HepG2 (cell line): Measurements from ENCODE around the gene CHN2. TPM values are rescaled to one million over a fixed set of nuclear protein-coding genes. Genes with fewer than 3 reads are reported as not detected.

Experiments used
- ATAC-seq: fragments of 200-7000 bp; cut with Tn5 transposase; 3 replicates; pipeline ENCODE4 v1.9.1; 2020; ENCODE audit warnings: mild to moderate bottlenecking, moderate library complexity
- BruUV-seq: library from RNA; stranded (reverse); fragments of 400-500 nt; replicated peaks from 2 replicates; lab custom pipeline; 2021; lab: Mats Ljungman, UMichigan
- CTCF ChIA-PET: fragments of 300-600 bp; formaldehyde crosslinking; extraction: SDS; loops from one replicate; lab custom pipeline; 2021; ENCODE audit warnings: low total read pairs, inconsistent platforms, low intra/inter-chr PET ratio; lab: Yijun Ruan, JAX
- POLR2A ChIA-PET: fragments of 350-600 bp; sonication (Branson Sonifier 250); formaldehyde crosslinking; loops from one replicate; lab custom pipeline; 2020; ENCODE audit warnings: antibody characterized with exemption, inconsistent platforms; lab: Yijun Ruan, JAX
- DNase-seq: peaks from one replicate; pipeline ENCODE4 v3.0.0-alpha.2; 2015; ENCODE audit warnings: low spot score
- FAIRE-seq: peaks from 3 replicates; lab custom pipeline; 2011; peaks lifted over from hg19 to GRCh38; lab: Jason Lieb, UNC
- H2AFZ ChIP-seq: one replicate; pipeline ENCODE4 v1.6.1; 2011; ENCODE audit warnings: low read length, inconsistent platforms
- H3K27ac ChIP-seq: fragments of 300-600 bp; 3 replicates; pipeline ENCODE4 v1.8.0; 2011; ENCODE audit warnings: mixed run types, mild to moderate bottlenecking, mixed read lengths, low read length, inconsistent platforms; ENCODE audit not compliant: insufficient read depth; ENCODE audit errors: extremely low read length
- H3K27me3 ChIP-seq, 2 experiments: fragments of 200-600 bp in 1 of 2; 2 replicates in 1 of 2; 3 replicates in 1 of 2; pipeline versions ENCODE4 v1.6.0 to v1.8.0; 2011; ENCODE audit warnings: low read length in 2 of 2, mild to moderate bottlenecking in 2 of 2, moderate library complexity in 2 of 2, inconsistent platforms in 1 of 2; ENCODE audit not compliant: insufficient read depth in 2 of 2, control insufficient read depth in 1 of 2
- H3K36me3 ChIP-seq, 2 experiments: fragments of 200-600 bp in 1 of 2; replicated peaks in 1 of 2; 2 replicates in 1 of 2; 3 replicates in 1 of 2; pipeline versions ENCODE4 v1.5.1 to v1.8.0; 2011; ENCODE audit warnings: low read length in 2 of 2, inconsistent platforms in 1 of 2; ENCODE audit not compliant: insufficient read depth in 2 of 2, control insufficient read depth in 1 of 2
- H3K4me1 ChIP-seq: 2 replicates; pipeline ENCODE4 v1.5.1; 2012; ENCODE audit warnings: low read length, inconsistent platforms; ENCODE audit not compliant: insufficient read depth
- H3K4me2 ChIP-seq: 2 replicates; pipeline ENCODE4 v1.6.0; 2011; ENCODE audit warnings: low read depth, low read length, inconsistent platforms
- H3K4me3 ChIP-seq, 3 experiments: fragments of 200-600 bp in 1 of 3; sonication (generic), shearing (Covaris generic) in 1 of 3; replicated peaks in 1 of 3; 2 replicates each; pipeline ENCODE4 v1.5.1; 2011 to 2016; ENCODE audit warnings: low read length in 3 of 3, inconsistent platforms in 2 of 3, low read depth in 2 of 3, mild to moderate bottlenecking in 2 of 3, control low read depth in 1 of 3, mixed read lengths in 1 of 3; ENCODE audit not compliant: insufficient read depth in 1 of 3
- H3K79me2 ChIP-seq: one replicate; pipeline ENCODE4 v1.6.1; 2011; ENCODE audit warnings: low read length, inconsistent platforms; ENCODE audit not compliant: insufficient read depth
- H3K9ac ChIP-seq: 2 replicates; pipeline ENCODE4 v1.6.0; 2011; ENCODE audit warnings: mild to moderate bottlenecking, low read depth, low read length, inconsistent platforms; ENCODE audit not compliant: insufficient read depth
- H3K9me3 ChIP-seq: 2 replicates; pipeline ENCODE4 v1.5.1; 2012; ENCODE audit warnings: mild to moderate bottlenecking, low read length
- H4K20me1 ChIP-seq: 2 replicates; pipeline ENCODE4 v1.6.0; 2011; ENCODE audit warnings: inconsistent platforms, mild to moderate bottlenecking, low read length, moderate library complexity; ENCODE audit not compliant: insufficient read depth
- JUND ChIP-seq: sonication (generic); formaldehyde crosslinking; IDR thresholded peaks from 2 replicates; pipeline ENCODE4 v1.8.0; 2022; ENCODE audit warnings: mild to moderate bottlenecking, missing genetic modification reagents
- KDM4B ChIP-seq: sonication (generic); formaldehyde crosslinking; IDR thresholded peaks from 2 replicates; pipeline ENCODE4 v1.4.0; 2020; ENCODE audit warnings: missing genetic modification reagents
- LCORL ChIP-seq, 2 experiments: fragments of 450-650 bp in 1 of 2; sonication (generic) in 1 of 2; formaldehyde crosslinking in 1 of 2; IDR thresholded peaks; 2 replicates each; pipeline versions ENCODE4 v1.5.0 to v1.6.1; 2017 to 2020; ENCODE audit warnings: antibody characterized with exemption in 1 of 2, missing genetic modification reagents in 1 of 2
- NR2F1 ChIP-seq, 2 experiments: fragments of 450-650 bp in 1 of 2; formaldehyde crosslinking in 1 of 2; IDR thresholded peaks; 2 replicates each; pipeline versions ENCODE4 v1.5.0 to v1.6.1; 2016 to 2020; ENCODE audit warnings: mild to moderate bottlenecking in 1 of 2, missing compliant biosample characterization in 1 of 2, missing genetic modification reagents in 1 of 2, moderate library complexity in 1 of 2
- SOX6 ChIP-seq, 2 experiments: fragments of 450-650 bp in 1 of 2; sonication (generic) in 1 of 2; formaldehyde crosslinking in 1 of 2; IDR thresholded peaks; 2 replicates each; pipeline versions ENCODE4 v1.4.0 to v1.6.1; 2017 to 2020; ENCODE audit warnings: antibody characterized with exemption in 1 of 2, mild to moderate bottlenecking in 1 of 2, missing genetic modification reagents in 1 of 2
- STAG1 ChIP-seq: sonication (generic); formaldehyde crosslinking; IDR thresholded peaks from 2 replicates; pipeline ENCODE4 v1.4.0; 2020; ENCODE audit warnings: missing genetic modification reagents
- ZMYM4 ChIP-seq: sonication (generic); formaldehyde crosslinking; IDR thresholded peaks from 2 replicates; pipeline ENCODE4 v1.8.1; 2023; ENCODE audit warnings: mild to moderate bottlenecking, missing genetic modification reagents
- WGBS: methylation state at CpG from one replicate; pipeline ENCODE4 v1.1.6; 2017; ENCODE audit warnings: low lambda C conversion rate; 5-methylcytosine and 5-hydroxymethylcytosine counted together
- in situ Hi-C: cut with HindIII; loops from 2 replicates; pipeline ENCODE4 v1.10.0; 2017; ENCODE audit warnings: low pct_unique_long_range_greater_than_20kb; ENCODE audit not compliant: extremely low pct_ligation_motif_present
- intact Hi-C: fragments of 100-400 bp; cut with micrococcal nuclease; formaldehyde crosslinking; loops from one replicate; pipeline ENCODE4 v1.10.0; 2022; ENCODE audit not compliant: unreplicated experiment
- polyA plus RNA-seq, 8 experiments: library from polyadenylated mRNA; depleted of rRNA in 3 of 8; stranded (reverse) in 7 of 8; unstranded in 1 of 8; fragments of >200 nt; fragmentation: Illumina TruSeq in 4 of 8; extraction: Trizol in 4 of 8; gene quantifications; 2 replicates each; pipeline versions ENCODE4 v1.2.1 to v1.2.3, GENCODE V29; 2011 to 2016; ENCODE audit warnings: low read depth in 4 of 8, missing spikeins in 1 of 8, mixed read lengths in 1 of 8; ENCODE audit not compliant: insufficient read depth in 1 of 8
- total RNA-seq, 5 experiments: library from RNA; depleted of rRNA; stranded (reverse); fragments of >200 nt; fragmentation: Illumina TruSeq; extraction: Trizol; gene quantifications; 2 replicates each; pipeline ENCODE4 v1.2.3, GENCODE V29; 2016; ENCODE audit warnings: low read depth in 1 of 5
- TF ChIP-seq, protein P1 (sequence below): sonication (generic); formaldehyde crosslinking; IDR thresholded peaks from 2 replicates; pipeline ENCODE4 v1.5.0; 2020; ENCODE audit warnings: mild to moderate bottlenecking, missing genetic modification reagents, moderate library complexity
- TF ChIP-seq, protein P2 (sequence below): sonication (generic); formaldehyde crosslinking; conservative IDR thresholded peaks from 2 replicates; pipeline ENCODE4 v1.8.1; 2023; ENCODE audit warnings: missing genetic modification reagents
- TF ChIP-seq, protein P3 (sequence below): sonication (generic); formaldehyde crosslinking; IDR thresholded peaks from 2 replicates; pipeline ENCODE4 v1.9.0; 2021; ENCODE audit warnings: mild to moderate bottlenecking, missing genetic modification reagents

The CHN2 gene
- total and polyA plus RNA-seq, 2 of the 13 experiments (the other 11 are each of a cell fraction or from before 2014, with no cell fraction given), result 23.5 to 30.5 TPM

DNA sequence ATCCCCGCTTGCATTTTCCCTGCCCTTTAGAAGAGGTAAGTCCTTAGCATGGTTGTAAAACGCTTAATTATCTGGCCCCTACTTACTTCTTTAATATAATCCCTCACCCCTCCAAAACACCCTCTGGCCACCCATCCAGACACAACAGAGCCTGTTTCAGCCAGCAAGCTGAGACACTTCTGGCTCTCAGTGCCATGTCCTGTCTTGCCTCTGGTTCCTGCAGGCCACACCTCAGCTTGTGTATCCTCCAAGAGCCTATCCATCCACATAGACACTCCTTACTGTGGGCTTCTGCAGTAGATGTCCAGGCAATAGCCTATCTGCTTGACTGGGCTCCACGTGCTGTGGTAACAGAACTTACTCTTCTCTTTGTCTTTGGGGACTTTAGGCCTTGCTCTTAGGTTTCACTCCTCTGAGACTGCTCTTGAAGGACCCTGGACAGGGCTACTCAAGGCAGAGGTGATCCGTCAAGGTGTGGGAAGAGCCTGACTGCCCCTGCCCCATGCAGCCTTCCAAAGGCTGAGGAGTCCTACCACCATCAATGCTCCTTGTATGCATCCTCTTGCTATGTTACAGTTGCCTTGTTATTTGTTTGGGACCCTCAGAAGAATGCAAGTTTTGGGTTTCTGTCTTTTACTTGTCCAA, 149.9 kb downstream of the CHN2 start (continued):
- TF ChIP-seq LCORL (IDR thresholded peaks at IDR 0.05) (no peak), LCORL (CRISPR knock-in tag; IDR thresholded peaks at IDR 0.05) (no peak)
- TF ChIP-seq, all 625 proteins: peak for 0

DNA sequence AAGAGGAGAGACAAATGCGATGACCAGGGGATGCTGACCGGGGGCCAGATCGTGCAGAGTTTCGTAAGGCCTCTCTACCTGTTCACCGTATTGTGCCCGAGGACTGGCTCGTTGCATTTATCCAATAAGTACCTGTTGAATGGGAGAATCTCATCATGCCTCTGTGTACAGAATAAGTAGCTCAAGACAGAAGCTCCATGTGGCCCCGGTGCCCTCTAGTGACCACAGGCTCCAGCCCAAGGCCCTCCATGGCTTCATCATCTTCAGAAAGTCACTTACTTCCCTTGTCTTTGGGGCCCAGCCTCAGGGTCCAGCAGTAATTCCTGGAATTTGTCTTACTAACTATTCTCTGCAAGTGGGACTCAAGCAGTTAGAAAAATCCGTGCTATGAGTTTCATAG, 151.0 kb downstream of the CHN2 start:
- no TSS peak for BruUV-seq
- ATAC-seq (peak; percentile 87), DNase-seq (peak; percentile 38), FAIRE-seq (peak; percentile 66)
- in situ Hi-C loops (loop anchor here (5.0 kb wide), 1 partner anchor 423 kb away; no protein-coding TSS in a partner anchor), intact Hi-C loops (loop anchor here (1.0 to 5.0 kb wide), 4 partner anchors 62 to 423 kb away; no protein-coding TSS in a partner anchor)
- peaks cover 18% of the 10 kb centered on the region for H3K79me2 ChIP-seq
- ChIA-PET CTCF (interaction anchor here (0.6 to 1.8 kb wide), 5 partner anchors 63 to 423 kb away, joined by 3 to 10 read pairs (median 3); no protein-coding TSS in a partner anchor), POLR2A (interaction anchor here (0.6 kb wide), 1 partner anchor 156 kb away, joined by 3 read pairs; no protein-coding TSS in a partner anchor)
- H2AFZ ChIP-seq, result no peak overlapping the region
- H3K9ac ChIP-seq, result no peak overlapping the region
- no peaks in the 10 kb centered on the region for H3K9me3 ChIP-seq
- H3K4me1 ChIP-seq, result peaks cover 41% of the 10 kb centered on the region
- H4K20me1 ChIP-seq, result no peaks in the 10 kb centered on the region
- H3K27me3 ChIP-seq, result no peaks in the 10 kb centered on the region
- no peak overlapping the region for H3K4me2 ChIP-seq
- 85% methylated on average over 9 of the region's 9 CpGs for WGBS
- H3K36me3 ChIP-seq, result peaks cover 5 to 8% of the 10 kb centered on the region in 2 experiments; a peak in 2 of 5 replicates
- H3K27ac ChIP-seq, result no peak overlapping the region
- no peak overlapping the region for H3K4me3 ChIP-seq
- no peak for TF ChIP-seq JUND
- no peak for TF ChIP-seq NR2F1 (CRISPR knock-in tag; IDR thresholded peaks at IDR 0.05)
- TF ChIP-seq, protein P1, sequence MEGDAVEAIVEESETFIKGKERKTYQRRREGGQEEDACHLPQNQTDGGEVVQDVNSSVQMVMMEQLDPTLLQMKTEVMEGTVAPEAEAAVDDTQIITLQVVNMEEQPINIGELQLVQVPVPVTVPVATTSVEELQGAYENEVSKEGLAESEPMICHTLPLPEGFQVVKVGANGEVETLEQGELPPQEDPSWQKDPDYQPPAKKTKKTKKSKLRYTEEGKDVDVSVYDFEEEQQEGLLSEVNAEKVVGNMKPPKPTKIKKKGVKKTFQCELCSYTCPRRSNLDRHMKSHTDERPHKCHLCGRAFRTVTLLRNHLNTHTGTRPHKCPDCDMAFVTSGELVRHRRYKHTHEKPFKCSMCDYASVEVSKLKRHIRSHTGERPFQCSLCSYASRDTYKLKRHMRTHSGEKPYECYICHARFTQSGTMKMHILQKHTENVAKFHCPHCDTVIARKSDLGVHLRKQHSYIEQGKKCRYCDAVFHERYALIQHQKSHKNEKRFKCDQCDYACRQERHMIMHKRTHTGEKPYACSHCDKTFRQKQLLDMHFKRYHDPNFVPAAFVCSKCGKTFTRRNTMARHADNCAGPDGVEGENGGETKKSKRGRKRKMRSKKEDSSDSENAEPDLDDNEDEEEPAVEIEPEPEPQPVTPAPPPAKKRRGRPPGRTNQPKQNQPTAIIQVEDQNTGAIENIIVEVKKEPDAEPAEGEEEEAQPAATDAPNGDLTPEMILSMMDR (CRISPR knock-in tag), result peak; percentile 81
- TF ChIP-seq ZMYM4, result peak; percentile 34; the same call in 1 of the 2 replicates
- TF ChIP-seq, protein P2, sequence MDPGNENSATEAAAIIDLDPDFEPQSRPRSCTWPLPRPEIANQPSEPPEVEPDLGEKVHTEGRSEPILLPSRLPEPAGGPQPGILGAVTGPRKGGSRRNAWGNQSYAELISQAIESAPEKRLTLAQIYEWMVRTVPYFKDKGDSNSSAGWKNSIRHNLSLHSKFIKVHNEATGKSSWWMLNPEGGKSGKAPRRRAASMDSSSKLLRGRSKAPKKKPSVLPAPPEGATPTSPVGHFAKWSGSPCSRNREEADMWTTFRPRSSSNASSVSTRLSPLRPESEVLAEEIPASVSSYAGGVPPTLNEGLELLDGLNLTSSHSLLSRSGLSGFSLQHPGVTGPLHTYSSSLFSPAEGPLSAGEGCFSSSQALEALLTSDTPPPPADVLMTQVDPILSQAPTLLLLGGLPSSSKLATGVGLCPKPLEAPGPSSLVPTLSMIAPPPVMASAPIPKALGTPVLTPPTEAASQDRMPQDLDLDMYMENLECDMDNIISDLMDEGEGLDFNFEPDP, result 0 out of 2 replicates have a peak, but pooled peaks have one; percentile 54
- TF ChIP-seq STAG1 (CRISPR knock-in tag), result peak; percentile 89
- TF ChIP-seq, protein P3, sequence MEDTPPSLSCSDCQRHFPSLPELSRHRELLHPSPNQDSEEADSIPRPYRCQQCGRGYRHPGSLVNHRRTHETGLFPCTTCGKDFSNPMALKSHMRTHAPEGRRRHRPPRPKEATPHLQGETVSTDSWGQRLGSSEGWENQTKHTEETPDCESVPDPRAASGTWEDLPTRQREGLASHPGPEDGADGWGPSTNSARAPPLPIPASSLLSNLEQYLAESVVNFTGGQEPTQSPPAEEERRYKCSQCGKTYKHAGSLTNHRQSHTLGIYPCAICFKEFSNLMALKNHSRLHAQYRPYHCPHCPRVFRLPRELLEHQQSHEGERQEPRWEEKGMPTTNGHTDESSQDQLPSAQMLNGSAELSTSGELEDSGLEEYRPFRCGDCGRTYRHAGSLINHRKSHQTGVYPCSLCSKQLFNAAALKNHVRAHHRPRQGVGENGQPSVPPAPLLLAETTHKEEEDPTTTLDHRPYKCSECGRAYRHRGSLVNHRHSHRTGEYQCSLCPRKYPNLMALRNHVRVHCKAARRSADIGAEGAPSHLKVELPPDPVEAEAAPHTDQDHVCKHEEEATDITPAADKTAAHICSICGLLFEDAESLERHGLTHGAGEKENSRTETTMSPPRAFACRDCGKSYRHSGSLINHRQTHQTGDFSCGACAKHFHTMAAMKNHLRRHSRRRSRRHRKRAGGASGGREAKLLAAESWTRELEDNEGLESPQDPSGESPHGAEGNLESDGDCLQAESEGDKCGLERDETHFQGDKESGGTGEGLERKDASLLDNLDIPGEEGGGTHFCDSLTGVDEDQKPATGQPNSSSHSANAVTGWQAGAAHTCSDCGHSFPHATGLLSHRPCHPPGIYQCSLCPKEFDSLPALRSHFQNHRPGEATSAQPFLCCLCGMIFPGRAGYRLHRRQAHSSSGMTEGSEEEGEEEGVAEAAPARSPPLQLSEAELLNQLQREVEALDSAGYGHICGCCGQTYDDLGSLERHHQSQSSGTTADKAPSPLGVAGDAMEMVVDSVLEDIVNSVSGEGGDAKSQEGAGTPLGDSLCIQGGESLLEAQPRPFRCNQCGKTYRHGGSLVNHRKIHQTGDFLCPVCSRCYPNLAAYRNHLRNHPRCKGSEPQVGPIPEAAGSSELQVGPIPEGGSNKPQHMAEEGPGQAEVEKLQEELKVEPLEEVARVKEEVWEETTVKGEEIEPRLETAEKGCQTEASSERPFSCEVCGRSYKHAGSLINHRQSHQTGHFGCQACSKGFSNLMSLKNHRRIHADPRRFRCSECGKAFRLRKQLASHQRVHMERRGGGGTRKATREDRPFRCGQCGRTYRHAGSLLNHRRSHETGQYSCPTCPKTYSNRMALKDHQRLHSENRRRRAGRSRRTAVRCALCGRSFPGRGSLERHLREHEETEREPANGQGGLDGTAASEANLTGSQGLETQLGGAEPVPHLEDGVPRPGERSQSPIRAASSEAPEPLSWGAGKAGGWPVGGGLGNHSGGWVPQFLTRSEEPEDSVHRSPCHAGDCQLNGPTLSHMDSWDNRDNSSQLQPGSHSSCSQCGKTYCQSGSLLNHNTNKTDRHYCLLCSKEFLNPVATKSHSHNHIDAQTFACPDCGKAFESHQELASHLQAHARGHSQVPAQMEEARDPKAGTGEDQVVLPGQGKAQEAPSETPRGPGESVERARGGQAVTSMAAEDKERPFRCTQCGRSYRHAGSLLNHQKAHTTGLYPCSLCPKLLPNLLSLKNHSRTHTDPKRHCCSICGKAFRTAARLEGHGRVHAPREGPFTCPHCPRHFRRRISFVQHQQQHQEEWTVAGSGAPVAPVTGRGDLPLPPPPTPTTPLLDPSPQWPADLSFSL (CRISPR knock-in tag), result no peak
- no peak for TF ChIP-seq SOX6 (IDR thresholded peaks at IDR 0.05)
- 0 out of 2 replicates have a peak, but pooled peaks have one; percentile 33 for TF ChIP-seq SOX6 (CRISPR knock-in tag; IDR thresholded peaks at IDR 0.05)
- no peak for TF ChIP-seq KDM4B (CRISPR knock-in tag)
